GM23338 (cell line): ENCODE measurements around the gene DNAJC8. TPM values are rescaled to one million over a fixed set of nuclear protein-coding genes. Genes with fewer than 3 reads are reported as not detected.

ENCODE experiments used
- ATAC-seq: fragments of 200-7000 bp; cut with Tn5 transposase; 3 replicates; pipeline ENCODE4 v1.9.1; 2020
- DNase-seq: peaks from one replicate; pipeline ENCODE4 v3.0.0-alpha.2; 2015; ENCODE audit warnings: low spot score
- H2AFZ ChIP-seq: fragments of 200-600 bp; sonication (generic); 2 replicates; pipeline ENCODE4 v1.8.0; 2016; ENCODE audit warnings: antibody characterized with exemption, mild to moderate bottlenecking, moderate library complexity
- H3F3A ChIP-seq: fragments of 200-600 bp; sonication (generic); replicated peaks from 2 replicates; pipeline ENCODE4 v1.8.0; 2017; ENCODE audit warnings: antibody characterized with exemption, mixed run types, low read depth
- H3K27ac ChIP-seq: fragments of 200-600 bp; sonication (generic); 2 replicates; pipeline ENCODE4 v1.6.1; 2016; ENCODE audit warnings: low read depth
- H3K27me3 ChIP-seq: fragments of 200-600 bp; sonication (generic); 2 replicates; pipeline ENCODE4 v1.8.0; 2016; ENCODE audit warnings: mild to moderate bottlenecking, mixed run types, moderate library complexity; ENCODE audit not compliant: insufficient read depth
- H3K36me3 ChIP-seq: fragments of 200-600 bp; sonication (generic); 2 replicates; pipeline ENCODE4 v1.8.0; 2016; ENCODE audit warnings: mild to moderate bottlenecking; ENCODE audit not compliant: insufficient read depth
- H3K4me1 ChIP-seq: fragments of 200-600 bp; sonication (generic); 2 replicates; pipeline ENCODE4 v1.8.0; 2016; ENCODE audit warnings: mild to moderate bottlenecking, moderate library complexity; ENCODE audit not compliant: insufficient read depth
- H3K4me2 ChIP-seq: fragments of 200-600 bp; sonication (generic); 2 replicates; pipeline ENCODE4 v1.7.1; 2017; ENCODE audit warnings: mixed run types
- H3K4me3 ChIP-seq: fragments of 200-600 bp; sonication (generic); 2 replicates; pipeline ENCODE4 v1.6.1; 2016; ENCODE audit warnings: mixed run types
- H3K79me2 ChIP-seq: fragments of 200-600 bp; sonication (generic); replicated peaks from 2 replicates; pipeline ENCODE4 v1.8.0; 2017; ENCODE audit warnings: mild to moderate bottlenecking; ENCODE audit not compliant: insufficient read depth
- H3K9me2 ChIP-seq: fragments of 200-600 bp; sonication (generic); 2 replicates; pipeline ENCODE4 v1.8.0; 2017; ENCODE audit not compliant: insufficient read depth
- H4K20me1 ChIP-seq: fragments of 200-600 bp; sonication (generic); replicated peaks from 2 replicates; pipeline ENCODE4 v1.8.0; 2017; ENCODE audit warnings: mild to moderate bottlenecking; ENCODE audit not compliant: insufficient read depth
- H3K27ac Mint-ChIP-seq: 2 replicates; pipeline ENCODE4 v1.8.0; 2020; ENCODE audit warnings: inconsistent platforms, mild to moderate bottlenecking, moderate library complexity, mixed read lengths
- H3K27me3 Mint-ChIP-seq: 3 replicates; pipeline ENCODE4 v1.8.0; 2022; ENCODE audit warnings: low read depth, mild to moderate bottlenecking, moderate library complexity, mixed read lengths, inconsistent platforms; ENCODE audit not compliant: insufficient read depth, poor library complexity
- H3K36me3 Mint-ChIP-seq: 3 replicates; pipeline ENCODE4 v1.8.0; 2021; ENCODE audit warnings: low read depth, mild to moderate bottlenecking, inconsistent platforms, moderate library complexity, mixed read lengths
- H3K4me1 Mint-ChIP-seq: 3 replicates; pipeline ENCODE4 v1.8.0; 2020; ENCODE audit warnings: mild to moderate bottlenecking, inconsistent platforms, mixed read lengths
- H3K4me3 Mint-ChIP-seq: 3 replicates; pipeline ENCODE4 v1.8.0; 2021; ENCODE audit warnings: moderate library complexity, mild to moderate bottlenecking, inconsistent platforms, mixed read lengths
- H3K9me3 Mint-ChIP-seq: 3 replicates; pipeline ENCODE4 v1.8.0; 2020; ENCODE audit warnings: moderate library complexity, mild to moderate bottlenecking, inconsistent platforms, mixed read lengths
- CTCF ChIP-seq, 2 experiments: fragments of 200-600 bp in 1 of 2; sonication (generic) in 1 of 2; conservative IDR thresholded peaks; 2 replicates each; pipeline versions ENCODE4 v1.5.1 to v1.6.1; 2016 to 2017; ENCODE audit warnings: antibody characterized with exemption in 2 of 2, low read depth in 2 of 2, mild to moderate bottlenecking in 2 of 2, moderate library complexity in 1 of 2
- EZH2phosphoT487 ChIP-seq: fragments of 200-600 bp; sonication (generic); IDR thresholded peaks from one replicate; pipeline ENCODE4 v1.8.1; 2018; ENCODE audit warnings: antibody characterized with exemption; ENCODE audit not compliant: unreplicated experiment
- REST ChIP-seq: IDR thresholded peaks from one replicate; pipeline ENCODE4 v1.6.1; 2018; ENCODE audit warnings: antibody characterized with exemption; ENCODE audit not compliant: unreplicated experiment
- ZNF114 ChIP-seq: fragments of 250-450 bp; sonication (Bioruptor Pico); IDR thresholded peaks from 2 replicates; pipeline ENCODE4 v1.5.0; 2020; ENCODE audit warnings: mild to moderate bottlenecking, moderate library complexity
- polyA plus RNA-seq: library from polyadenylated mRNA; unstranded; fragments of >200 nt; fragmentation: Nextera tagmentation; extraction: Ambion mirVana; gene quantifications from 2 replicates; pipeline ENCODE4 v1.2.1, GENCODE V29; 2016
- total RNA-seq: library from RNA; depleted of rRNA; stranded (reverse); fragments of >200 nt; shearing (Covaris generic); gene quantifications from 2 replicates; pipeline ENCODE4 v1.2.3, GENCODE V29; 2014
- TF ChIP-seq, protein P1 (sequence below): IDR thresholded peaks from 2 replicates; pipeline ENCODE4 v1.6.1; 2016; ENCODE audit warnings: antibody characterized with exemption
- TF ChIP-seq, protein P2 (sequence below): fragments of 250-450 bp; sonication (Bioruptor Pico); IDR thresholded peaks from 2 replicates; pipeline ENCODE4 v1.5.0; 2020; ENCODE audit warnings: mild to moderate bottlenecking, moderate library complexity

Gene DNAJC8
- total and polyA plus RNA-seq, 2 experiments from 2014 or later, result 67.3 to 210 TPM

GRCh38 chr1:28155628-28156027 lies 77.2 kb downstream of the DNAJC8 start (continued):
- no peak for TF ChIP-seq REST
- TF ChIP-seq, protein P1, sequence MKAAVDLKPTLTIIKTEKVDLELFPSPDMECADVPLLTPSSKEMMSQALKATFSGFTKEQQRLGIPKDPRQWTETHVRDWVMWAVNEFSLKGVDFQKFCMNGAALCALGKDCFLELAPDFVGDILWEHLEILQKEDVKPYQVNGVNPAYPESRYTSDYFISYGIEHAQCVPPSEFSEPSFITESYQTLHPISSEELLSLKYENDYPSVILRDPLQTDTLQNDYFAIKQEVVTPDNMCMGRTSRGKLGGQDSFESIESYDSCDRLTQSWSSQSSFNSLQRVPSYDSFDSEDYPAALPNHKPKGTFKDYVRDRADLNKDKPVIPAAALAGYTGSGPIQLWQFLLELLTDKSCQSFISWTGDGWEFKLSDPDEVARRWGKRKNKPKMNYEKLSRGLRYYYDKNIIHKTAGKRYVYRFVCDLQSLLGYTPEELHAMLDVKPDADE, result no peak

DNA sequence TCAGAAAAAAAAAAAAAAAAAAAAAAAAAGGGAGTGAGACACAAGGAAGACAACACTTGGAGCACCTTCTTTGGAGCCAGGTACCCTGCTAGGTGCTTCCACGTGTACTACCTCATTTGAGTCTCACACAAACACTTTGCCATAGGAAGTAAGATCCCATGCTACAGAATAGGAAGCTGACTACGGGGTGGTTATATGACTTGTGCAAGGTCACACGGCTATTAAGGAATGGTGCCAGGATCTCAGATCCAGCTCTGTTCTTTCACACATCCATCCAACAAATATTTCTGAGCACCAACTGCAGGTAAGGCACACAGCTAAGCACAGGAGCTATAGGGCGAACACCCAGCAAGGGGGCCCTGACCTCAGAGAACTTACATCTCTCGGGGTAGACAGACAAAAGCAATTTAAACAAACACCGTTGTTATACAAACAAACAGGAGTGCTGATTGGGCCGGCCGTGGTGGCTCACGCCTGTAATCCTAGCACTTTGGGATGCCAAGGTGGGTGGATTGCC lies 78.7 kb downstream of the DNAJC8 start:
- Histone ChIP-seq H3K4me1 (no peaks in the 10 kb centered on the region), H3K9me2 (0 out of 2 replicates have a peak, but pooled peaks cover 4% of the 10 kb centered on the region), H3K4me2 (no peak overlapping the region), H3F3A (no peaks in the 10 kb centered on the region), H2AFZ (no peak overlapping the region), H3K27ac (no peak overlapping the region), H4K20me1 (no peaks in the 10 kb centered on the region), H3K79me2 (no peaks in the 10 kb centered on the region), H3K4me3 (no peak overlapping the region), H3K36me3 (no peaks in the 10 kb centered on the region), H3K27me3 (no peaks in the 10 kb centered on the region)
- no peaks in the 10 kb centered on the region for H3K9me3 Mint-ChIP-seq
- DNase-seq (no peak), ATAC-seq (no peak)
- H3K36me3 Mint-ChIP-seq, result no peaks in the 10 kb centered on the region; the same call in 2 of the 3 replicates
- peaks cover 6% of the 10 kb centered on the region for H3K27me3 Mint-ChIP-seq
- no peak overlapping the region for H3K27ac Mint-ChIP-seq
- H3K4me3 Mint-ChIP-seq, result no peak overlapping the region
- H3K4me1 Mint-ChIP-seq, result no peaks in the 10 kb centered on the region
- TF ChIP-seq, protein P1, result no peak
- no peak for TF ChIP-seq ZNF114
- no peak for TF ChIP-seq EZH2phosphoT487
- TF ChIP-seq CTCF (conservative IDR thresholded peaks at IDR 0.05; ENCODE audit: low read depth in 2 of 2), result no peak
- TF ChIP-seq, protein P2, sequence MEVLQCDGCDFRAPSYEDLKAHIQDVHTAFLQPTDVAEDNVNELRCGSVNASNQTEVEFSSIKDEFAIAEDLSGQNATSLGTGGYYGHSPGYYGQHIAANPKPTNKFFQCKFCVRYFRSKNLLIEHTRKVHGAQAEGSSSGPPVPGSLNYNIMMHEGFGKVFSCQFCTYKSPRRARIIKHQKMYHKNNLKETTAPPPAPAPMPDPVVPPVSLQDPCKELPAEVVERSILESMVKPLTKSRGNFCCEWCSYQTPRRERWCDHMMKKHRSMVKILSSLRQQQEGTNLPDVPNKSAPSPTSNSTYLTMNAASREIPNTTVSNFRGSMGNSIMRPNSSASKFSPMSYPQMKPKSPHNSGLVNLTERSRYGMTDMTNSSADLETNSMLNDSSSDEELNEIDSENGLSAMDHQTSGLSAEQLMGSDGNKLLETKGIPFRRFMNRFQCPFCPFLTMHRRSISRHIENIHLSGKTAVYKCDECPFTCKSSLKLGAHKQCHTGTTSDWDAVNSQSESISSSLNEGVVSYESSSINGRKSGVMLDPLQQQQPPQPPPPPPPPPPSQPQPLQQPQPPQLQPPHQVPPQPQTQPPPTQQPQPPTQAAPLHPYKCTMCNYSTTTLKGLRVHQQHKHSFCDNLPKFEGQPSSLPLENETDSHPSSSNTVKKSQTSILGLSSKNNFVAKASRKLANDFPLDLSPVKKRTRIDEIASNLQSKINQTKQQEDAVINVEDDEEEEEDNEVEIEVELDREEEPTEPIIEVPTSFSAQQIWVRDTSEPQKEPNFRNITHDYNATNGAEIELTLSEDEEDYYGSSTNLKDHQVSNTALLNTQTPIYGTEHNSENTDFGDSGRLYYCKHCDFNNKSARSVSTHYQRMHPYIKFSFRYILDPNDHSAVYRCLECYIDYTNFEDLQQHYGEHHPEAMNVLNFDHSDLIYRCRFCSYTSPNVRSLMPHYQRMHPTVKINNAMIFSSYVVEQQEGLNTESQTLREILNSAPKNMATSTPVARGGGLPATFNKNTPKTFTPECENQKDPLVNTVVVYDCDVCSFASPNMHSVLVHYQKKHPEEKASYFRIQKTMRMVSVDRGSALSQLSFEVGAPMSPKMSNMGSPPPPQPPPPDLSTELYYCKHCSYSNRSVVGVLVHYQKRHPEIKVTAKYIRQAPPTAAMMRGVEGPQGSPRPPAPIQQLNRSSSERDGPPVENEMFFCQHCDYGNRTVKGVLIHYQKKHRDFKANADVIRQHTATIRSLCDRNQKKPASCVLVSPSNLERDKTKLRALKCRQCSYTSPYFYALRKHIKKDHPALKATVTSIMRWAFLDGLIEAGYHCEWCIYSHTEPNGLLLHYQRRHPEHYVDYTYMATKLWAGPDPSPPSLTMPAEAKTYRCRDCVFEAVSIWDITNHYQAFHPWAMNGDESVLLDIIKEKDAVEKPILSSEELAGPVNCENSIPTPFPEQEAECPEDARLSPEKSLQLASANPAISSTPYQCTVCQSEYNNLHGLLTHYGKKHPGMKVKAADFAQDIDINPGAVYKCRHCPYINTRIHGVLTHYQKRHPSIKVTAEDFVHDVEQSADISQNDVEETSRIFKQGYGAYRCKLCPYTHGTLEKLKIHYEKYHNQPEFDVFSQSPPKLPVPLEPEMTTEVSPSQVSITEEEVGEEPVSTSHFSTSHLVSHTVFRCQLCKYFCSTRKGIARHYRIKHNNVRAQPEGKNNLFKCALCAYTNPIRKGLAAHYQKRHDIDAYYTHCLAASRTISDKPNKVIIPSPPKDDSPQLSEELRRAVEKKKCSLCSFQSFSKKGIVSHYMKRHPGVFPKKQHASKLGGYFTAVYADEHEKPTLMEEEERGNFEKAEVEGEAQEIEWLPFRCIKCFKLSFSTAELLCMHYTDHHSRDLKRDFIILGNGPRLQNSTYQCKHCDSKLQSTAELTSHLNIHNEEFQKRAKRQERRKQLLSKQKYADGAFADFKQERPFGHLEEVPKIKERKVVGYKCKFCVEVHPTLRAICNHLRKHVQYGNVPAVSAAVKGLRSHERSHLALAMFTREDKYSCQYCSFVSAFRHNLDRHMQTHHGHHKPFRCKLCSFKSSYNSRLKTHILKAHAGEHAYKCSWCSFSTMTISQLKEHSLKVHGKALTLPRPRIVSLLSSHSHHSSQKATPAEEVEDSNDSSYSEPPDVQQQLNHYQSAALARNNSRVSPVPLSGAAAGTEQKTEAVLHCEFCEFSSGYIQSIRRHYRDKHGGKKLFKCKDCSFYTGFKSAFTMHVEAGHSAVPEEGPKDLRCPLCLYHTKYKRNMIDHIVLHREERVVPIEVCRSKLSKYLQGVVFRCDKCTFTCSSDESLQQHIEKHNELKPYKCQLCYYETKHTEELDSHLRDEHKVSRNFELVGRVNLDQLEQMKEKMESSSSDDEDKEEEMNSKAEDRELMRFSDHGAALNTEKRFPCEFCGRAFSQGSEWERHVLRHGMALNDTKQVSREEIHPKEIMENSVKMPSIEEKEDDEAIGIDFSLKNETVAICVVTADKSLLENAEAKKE (CRISPR knock-in tag), result no peak
